GM21576 (cell line): ENCODE data around the gene CLCN4.
A peak's percentile ranks its signal among the peaks of the same experiment; 100 is the strongest.

Source experiments
- ATAC-seq: cut with Tn5 transposase; IDR thresholded peaks from one replicate; pipeline ENCODE4 v1.9.1; 2021; ENCODE audit warnings: mild to moderate bottlenecking, moderate library complexity; ENCODE audit not compliant: unreplicated experiment

The CLCN4 gene

DNA sequence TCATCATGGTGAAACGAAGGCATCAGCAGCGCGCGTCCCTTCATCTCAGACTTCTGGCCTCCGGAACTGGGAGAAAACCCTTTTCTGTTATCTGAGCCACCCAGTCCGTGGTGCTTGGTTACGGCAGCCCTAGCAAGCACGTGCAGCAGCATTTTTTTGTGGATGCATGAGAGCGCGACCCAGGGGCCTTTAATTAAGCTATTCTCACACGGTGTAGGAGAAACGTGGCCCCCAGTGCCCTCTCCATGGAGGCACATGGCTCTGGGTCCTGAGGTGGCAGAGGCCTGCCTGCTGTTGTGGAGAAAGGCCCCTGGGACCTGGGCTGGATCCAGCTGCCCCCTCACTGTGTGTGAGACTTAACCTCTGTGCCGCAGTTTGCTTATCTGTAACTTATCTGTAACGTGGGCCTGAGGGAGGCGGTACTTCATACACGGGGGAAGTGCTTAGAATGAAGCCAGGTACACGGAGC lies 9.5 kb downstream of the CLCN4 start:
- ATAC-seq: no peak

DNA sequence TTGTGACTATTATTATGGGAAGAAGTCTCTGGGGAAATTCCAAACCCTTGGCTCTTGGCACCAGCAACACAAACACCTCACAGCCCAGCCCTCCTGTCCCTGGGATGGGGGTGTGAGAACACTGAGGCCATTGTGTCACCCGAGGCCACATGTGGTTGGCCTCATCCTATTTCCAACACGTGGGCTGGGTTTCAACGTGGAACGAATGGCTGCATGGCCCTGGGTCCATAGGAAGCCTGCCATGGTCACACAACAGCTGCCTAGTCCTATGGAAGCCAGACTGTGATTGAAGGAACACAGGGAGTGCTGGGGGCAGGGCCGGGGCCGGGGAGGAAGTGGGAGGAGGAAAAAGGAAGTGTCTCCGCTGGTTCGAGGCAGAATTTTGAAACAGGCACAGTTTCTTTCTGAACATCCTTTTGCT lies 10.0 kb downstream of the CLCN4 start:
- no peak for ATAC-seq

DNA sequence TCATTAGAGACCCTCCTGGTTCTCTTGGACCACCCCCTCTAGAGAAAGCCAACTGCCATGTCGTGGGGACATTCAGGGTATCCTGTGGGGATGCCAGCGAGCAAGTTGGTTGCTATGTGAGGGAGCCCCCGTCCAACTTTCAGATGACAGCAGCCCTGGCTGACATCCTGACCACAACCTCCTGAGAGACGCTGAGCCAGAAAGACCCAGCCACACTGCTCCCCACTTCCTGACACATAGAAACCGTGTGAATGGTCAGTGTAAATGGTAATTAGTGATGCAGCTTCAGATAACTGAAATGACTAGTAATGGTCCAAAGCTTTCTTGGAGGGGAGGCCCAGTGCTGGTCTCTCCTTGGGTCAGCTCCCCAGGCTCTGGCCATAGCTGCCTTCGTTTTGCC lies 10.8 kb downstream of the CLCN4 start:
- ATAC-seq: no peak

DNA sequence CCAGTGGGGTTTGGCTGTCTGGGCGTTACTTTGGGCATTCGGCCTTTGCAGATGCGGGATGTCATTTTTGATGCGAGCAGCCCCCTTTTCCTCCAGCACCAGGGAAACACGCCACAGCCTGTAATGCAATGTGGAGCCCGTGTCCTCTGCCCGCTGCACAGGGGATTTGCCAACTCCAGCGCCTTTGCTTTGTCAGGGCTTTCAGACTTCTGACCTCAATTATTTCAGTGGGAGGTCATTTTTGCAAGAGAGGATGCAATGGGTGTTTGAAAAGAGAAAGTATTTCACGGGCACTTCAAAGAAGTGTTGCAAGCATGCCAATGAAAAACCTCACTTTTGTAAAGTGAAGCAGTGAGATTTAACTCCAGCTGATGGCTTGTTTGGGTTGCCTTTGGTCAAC lies 11.5 kb downstream of the CLCN4 start:
- no peak for ATAC-seq

DNA sequence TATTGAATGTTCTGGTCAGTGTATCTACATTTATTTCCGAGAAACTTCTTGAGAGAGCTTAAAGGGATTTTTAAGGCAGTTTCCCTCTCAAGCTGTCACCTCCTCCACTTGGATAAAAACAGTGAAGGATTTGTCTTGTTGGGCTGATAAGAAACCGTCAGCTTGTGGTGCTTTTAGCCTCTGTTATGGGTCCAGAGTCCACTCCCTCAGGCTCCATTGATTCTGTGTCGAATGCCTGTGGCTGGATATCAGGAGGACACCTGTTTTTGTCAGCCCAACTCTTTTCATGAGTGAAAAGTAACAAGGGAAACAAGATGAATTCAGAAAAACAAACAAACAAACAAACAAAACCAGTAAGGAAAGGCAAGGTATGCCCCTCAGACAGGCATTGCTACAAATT lies 12.4 kb downstream of the CLCN4 start:
- no peak for ATAC-seq

DNA sequence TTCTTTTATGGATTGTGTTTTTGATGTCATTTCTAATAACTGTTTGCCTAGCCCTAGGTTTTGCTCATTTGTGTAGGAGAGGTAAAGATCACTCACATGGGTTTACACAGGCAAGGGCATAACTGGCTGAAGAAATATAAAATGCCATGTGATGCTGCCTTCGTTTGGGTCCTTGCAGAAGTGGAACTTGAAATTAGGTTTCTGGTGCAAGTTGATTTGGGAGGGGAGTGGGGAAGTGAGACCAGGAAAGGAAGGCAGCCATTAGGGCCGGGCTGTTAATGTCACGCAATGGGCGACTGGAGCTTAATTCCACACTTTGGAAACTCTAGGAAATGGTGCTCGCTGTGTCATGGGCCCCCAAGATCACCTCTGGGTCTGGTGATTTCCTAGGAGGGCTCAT lies 14.5 kb downstream of the CLCN4 start:
- ATAC-seq: no peak

DNA sequence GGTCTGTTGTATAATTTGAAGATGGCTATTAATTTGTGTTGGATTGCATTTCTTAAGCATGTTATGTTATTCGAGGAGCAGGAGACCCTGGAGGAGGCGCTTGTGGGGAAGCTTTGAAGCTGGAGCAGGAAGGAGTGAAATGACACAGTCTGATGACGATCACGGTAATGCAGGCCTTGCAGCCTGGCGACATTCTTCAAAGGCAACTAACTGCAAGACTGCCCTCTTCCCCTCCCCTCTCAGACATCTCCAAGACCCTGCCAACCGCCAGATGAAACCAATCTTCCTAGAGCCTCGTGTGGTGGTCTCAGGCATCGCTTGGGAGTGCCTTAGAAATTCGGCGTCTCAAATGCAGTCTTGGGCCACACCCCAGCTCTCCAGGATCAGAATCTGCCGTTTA lies 16.1 kb downstream of the CLCN4 start:
- no peak for ATAC-seq

DNA sequence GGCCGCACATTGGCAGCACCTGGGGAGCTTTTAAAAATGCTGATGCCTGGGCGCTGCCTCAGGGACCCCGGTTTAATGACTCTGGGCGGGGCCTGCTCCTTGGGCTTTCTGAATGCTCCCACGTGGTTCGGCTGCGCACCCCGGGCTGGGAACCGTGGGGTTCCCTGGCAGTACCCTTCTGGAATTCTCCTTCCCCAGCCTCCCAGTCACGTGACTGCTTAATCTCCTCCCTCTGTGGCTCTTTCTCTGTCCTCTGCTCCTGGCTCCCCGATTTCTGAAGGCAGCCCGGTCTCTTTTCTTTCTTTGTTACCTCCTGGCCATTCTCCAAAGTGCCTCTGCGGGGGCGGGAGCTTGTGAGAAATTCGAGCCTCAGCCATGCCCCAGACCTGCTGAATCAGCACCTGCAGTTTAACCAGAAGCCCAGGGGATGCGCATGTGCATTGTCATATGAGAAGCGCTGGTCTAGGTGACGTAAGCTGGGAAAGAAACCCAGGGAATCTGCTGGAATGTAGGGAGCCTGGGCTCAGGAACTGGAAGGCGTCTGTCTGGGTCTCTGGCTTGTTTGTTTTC lies 16.6 kb downstream of the CLCN4 start:
- ATAC-seq: no peak

DNA sequence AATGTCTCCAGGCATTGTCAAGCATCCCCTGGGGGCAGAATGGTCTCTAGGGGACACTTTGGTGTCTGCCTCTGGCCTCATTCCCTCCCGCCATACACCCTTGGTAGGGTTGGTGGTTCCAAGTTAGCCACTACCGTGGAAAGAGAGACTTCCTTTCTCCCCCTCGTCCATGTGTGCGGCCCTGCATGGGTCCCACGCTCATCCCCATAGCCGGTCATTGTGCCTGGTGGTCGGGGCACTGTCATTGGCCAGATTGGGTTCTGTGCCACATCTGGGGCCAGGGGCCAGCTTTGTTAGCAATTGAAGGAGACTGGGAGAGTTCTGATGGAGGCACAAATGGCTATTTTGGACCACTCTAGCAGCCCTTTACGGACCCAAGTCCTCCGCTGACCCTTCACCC lies 17.3 kb downstream of the CLCN4 start:
- no peak for ATAC-seq

DNA sequence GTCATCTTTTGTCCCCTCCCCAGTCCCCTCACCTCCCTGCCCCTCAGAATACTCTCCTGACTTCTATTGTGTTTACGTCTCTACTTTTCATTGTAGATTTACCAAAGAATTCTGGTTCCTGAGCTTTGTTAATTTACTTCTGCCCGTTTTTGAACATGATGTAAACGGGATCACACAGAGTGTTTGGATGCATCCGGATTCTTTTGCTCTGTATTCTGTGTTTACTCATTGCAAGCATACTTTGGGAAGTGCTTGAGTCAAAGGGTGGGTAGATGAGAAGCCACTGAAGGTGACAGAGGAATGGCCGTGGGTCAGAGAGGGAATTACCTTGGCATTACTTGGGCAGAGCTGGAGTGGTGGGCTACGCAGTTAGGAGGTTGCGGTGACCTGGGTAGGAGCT lies 18.0 kb downstream of the CLCN4 start:
- ATAC-seq: no peak

DNA sequence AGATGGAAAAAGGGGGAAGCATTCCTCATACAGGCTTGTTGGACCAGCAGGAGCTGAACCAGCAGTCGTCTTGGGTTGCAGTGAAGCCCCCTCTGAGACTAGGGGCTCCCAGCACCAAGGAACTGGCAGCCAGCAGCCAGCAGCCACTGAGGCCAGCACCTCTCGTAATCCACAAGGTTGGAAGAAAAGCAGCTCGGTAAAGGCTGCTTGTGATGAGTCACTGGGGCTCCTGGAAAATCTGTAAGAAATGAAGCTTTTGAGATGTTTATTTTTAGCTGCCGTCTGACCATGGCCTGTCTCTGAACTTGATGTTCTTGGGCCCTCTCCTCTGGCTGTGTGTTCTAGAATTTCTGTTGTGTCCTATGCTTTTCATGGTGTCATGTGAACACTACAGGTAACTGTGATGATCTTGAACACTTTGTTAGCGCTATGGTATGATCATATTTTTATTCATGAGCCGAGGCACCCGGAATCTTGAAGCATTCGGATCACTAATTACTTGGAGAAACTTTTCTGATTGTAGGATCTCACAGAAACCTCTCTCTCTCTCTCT lies 18.6 kb downstream of the CLCN4 start:
- ATAC-seq: no peak

DNA sequence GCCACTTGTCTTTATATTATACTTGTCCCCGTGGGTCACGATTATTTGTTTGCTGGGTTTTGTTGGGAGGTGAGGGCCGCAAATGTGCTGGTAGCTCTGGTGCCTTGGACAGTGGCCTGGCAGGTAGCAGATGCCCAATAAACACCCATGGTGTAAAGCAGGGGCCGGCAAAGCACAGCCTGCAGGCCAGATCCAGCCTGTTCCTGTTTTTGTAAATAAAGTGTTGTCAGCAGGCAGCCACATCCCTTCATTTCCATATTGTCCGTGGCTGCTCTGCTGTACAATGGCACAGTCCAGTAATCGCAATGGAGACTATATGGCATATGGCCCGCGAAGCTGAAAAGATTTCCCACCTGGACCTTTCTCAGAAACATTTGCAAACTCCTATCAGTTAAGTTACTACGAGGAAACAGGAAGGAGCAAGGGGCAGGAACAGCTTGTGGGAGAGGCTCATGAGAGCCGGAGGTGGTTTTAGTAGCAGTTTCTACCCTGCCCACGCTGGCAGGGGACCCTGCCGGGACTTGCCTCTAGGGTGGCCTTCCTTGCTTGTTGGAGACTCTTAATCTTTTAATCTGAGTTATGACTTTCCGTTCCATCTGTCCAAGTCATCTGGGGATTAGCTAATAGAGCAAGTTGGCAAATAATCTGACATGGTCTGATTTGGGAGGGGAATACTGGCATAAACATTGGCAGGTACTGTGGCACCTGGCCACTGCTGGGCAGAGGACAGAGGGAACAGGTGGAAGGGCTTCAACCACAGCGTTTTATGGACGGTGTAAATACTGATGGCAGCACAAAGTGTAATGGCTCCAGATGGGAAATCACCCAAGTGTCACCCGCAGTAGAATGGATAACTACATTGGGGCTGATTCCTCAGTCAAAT lies 19.6 kb downstream of the CLCN4 start:
- no peak for ATAC-seq

DNA sequence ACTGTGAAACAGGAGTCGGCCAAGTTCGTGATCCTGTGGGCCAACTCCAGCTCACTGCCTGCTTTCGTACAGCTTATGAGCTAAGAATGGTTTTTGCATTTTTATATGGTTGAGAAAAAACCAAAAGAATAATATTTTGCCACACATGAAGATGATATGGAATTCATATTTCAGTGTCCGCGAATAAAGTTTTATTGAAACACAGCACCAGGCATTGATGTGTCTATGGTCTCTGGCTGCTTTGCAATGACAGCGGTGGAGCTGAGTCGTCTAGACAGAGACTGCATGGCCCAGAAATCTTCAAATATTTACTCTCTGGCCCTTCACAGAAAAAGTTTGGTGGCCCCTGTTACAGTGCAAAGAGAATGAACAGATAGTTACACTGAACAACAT lies 20.2 kb downstream of the CLCN4 start:
- no peak for ATAC-seq

DNA sequence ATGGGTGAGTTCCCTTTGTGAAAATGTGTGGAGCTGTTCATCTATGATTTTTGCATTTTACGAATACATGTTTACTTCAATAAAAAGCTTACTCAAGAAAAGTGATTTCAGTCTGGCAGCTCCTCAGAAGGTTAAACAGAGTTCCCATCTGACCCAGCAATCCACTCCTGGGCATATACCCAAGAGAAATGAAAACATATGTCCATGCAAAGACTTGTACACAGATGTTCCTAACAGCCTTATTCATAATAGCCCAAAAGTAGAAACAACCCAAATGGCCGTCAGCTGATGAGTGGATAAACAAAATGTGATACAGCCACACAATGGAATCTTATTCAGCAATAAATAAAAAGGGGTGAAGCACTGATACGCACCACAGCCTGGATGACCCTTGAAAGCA lies 20.8 kb downstream of the CLCN4 start:
- ATAC-seq: no peak

DNA sequence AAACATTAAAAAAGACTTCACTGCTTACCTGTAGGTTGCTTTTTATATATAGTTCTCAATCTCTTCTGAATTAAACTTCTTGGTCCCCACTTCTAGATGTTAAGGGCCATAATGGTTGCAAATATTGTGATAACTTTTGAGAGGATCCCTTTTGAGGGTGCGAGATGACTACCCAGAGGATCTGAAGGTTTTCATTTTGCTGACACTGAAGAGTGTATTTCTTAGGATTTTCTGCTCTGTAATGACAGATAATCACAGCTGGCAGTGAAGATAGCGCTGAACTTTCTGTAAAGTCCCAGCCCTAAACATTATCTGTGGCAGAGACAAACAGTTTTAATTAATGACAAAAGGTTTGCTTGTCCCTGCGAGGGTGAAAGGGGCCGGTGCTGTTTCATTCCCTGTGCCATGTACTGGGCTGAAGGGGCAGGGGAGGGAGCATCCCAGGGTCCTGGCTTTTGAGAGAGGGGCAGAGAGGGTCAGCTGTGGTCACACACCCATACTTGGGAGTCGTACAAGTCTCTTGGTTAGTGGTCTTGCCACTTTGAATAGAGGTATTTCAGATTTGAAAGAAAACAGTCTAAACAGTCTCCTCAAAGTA lies 22.2 kb downstream of the CLCN4 start:
- ATAC-seq: no peak

DNA sequence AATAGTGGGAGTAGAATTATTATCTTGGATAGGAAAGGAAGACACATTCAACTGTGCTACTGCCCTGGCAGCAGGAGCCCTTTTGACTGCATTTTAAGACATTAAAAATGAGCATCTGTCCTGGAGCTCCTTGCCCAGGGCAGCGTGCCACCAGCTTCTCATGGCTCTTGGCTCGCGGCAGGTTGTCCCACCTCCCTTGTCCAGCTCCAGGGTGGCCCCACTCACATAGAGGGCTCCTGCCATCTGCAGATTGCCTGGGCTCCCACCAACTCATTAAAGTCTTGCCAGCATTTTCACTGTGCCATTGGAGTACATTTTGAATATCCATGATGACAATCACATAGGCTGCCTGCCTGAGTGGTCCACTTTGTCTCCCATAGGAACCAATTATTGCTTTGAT lies 27.0 kb downstream of the CLCN4 start:
- no peak for ATAC-seq

DNA sequence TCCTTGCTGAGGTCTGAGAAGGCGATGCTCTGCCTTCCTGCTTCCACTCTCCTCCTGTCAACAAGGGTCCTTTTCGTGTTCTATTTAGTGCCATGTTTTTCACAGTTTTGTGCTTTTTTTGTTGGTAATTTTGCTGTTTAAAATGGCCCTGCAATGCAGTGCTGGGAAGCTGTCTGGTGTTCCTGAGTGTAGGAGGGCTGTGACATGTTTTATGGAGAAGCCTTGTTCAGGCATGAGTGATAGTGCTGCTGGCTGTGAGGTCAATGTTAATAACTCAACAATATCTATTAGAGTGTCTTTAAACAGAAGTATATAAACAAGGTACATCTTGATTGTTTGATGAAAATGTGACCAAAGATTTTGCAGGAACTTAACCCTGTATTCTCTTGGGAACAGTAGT lies 27.6 kb downstream of the CLCN4 start:
- ATAC-seq: no peak

DNA sequence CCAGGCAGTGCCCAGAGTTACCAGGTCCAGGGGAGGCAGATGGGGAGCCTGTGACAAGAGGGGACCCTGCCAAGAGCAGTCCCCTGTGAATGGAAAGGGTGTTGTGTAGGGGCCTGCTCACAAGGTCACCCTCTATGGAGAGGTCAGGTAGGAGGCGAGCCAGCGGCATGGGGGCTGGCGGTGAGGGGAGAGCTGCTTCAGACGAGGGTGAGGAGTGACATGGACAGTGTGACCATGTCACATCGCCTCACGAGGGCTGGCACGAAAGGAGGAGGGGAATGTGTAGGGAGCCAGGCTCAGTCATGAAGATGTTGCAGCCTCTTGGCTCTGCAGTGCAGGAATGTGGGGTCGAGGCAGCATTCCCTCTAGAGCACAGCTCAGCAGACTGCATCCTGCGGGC lies 29.6 kb downstream of the CLCN4 start:
- ATAC-seq: no peak

DNA sequence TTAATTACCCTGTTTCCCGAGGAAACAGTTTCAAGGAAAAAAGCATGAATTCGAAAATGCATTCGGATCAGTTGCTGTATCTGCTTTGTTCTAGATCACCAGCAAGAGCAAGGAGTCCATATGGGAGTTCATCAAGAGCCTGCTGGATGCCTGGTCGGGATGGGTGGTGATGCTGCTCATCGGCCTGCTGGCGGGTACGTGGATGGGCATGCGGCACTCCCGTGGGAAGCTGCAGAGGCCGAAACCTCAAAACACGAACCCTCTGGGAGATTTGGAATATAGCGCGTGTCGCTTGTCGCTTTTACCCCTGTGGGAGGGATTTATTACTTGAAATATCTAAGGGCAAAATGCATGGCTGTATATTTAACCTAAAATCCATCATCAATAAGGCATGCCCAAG lies 30.6 kb downstream of the CLCN4 start:
- no peak for ATAC-seq

DNA sequence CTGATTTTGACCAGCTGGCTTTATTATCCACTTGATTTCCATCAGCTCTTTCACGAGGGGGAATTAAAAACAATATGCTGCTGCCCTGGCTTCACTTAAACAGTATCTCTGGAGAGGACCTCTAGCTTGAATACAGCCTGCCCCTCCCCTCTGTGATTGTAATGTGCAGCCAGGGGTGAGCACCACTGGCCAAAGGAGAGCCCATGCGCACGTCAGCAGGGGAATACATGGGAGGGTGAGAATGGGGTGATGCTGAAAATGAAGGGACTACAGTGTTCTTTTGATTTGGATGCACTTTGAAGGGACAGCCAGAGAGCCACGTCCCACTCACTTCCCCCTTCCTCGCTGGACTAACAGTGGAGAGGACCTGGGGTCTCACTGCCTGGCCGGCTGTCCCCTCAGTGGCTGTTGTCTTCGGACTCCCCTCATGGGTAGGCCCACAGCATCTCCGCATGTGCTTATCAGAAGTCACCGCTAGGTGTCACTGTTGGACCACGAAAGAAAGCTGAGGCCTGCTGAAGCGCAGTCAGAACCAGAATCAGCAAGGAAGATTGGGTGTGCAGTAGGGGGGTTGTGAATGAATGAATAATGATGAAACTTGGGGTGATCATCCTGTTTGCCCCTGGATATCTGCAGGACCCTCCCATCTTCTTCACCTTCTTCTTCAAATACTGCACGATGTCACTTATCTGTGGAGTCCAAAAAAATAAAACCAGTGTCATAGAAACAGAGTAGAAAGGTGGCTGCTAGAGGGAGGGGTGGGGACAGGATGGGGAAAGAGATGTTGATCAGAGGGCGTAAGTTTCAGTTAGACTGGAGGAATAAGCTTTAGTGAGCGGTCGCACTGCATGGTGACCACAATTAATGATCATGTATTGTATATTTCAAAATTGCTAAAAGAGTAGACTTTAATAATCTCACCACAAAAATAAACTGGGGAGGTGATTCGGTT lies 32.8 kb downstream of the CLCN4 start:
- ATAC-seq: peak; percentile 85

DNA sequence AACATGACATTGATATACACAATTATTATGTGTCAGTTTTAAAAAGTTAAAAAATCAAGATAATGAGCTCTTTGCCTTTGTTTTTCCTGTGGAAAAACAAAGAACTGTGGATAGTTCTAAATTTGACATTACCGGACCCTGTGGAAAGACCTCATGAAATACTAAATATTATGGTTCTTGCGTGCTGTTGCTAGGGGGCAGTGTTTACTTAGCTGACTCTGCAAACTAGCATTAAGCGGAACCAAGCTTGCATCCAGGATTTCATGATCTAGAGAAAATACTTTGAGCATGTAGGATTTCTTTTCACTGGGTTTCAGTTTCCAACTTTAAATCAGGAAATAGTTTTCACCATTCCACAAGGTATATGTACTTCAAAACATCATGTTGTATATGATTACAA lies 33.6 kb downstream of the CLCN4 start:
- ATAC-seq: no peak
